ENCODE measurements around the gene OR5K4. TPM values are rescaled to one million over a fixed set of nuclear protein-coding genes. Genes with fewer than 3 reads are reported as not detected.

OR5K4 gene
- total and polyA plus RNA-seq, 2 of the 8 experiments (the other 6 are each of a cell fraction or from before 2014, with no cell fraction given): not detected

DNA sequence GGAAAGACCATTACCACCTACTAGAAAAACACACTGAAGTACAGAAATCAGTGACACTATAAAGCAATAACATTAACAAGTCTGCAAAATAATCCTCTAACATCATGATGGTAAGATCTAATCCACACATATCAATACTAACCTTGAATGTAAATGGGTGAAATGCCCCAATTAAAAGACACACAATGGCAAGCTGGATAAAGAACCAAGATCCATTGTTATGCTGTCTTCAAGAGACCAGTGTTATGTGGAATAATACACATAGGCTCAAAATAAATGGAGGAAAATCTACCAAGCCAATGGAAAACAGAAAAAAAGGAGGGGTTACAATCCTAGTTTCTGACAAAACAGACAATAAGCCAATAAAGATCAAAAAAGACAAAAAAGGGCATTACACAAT is 50.4 kb downstream of the OR5K4 start:
- no peak for DNase-seq (ENCODE audit: low read depth in 1 of 2, low spot score in 2 of 2)
- Histone ChIP-seq H2AFZ (ENCODE audit: low read length) (no peak overlapping the region), H3K18ac (ENCODE audit: extremely low read depth, low read length) (no peak overlapping the region), H2BK12ac (ENCODE audit: low read depth, low read length) (no peak overlapping the region), H3K79me1 (ENCODE audit: low read depth, low read length) (no peaks in the 10 kb centered on the region), H3K9ac (replicated peaks in 1 of 4; ENCODE audit: extremely low read depth in 1 of 4, low read depth in 3 of 4, low read length in 3 of 4) (no peak overlapping the region), H3K79me2 (ENCODE audit: control insufficient read depth in 1 of 2, insufficient read depth in 2 of 2, low read length in 2 of 2) (no peaks in the 10 kb centered on the region), H3K27ac (ENCODE audit: low read depth, low read length) (no peak overlapping the region), H3K36me3 (ENCODE audit: control insufficient read depth in 2 of 4, insufficient read depth in 4 of 4, low read length in 3 of 4) (no peaks in the 10 kb centered on the region), H3K23ac (ENCODE audit: insufficient read length) (no peak overlapping the region), H2BK20ac (ENCODE audit: low read length) (no peak overlapping the region), H3K4me3 (ENCODE audit: extremely low read depth in 1 of 4, insufficient read depth in 2 of 4, low read depth in 3 of 4, low read length in 4 of 4) (no peak overlapping the region), H2AK5ac (ENCODE audit: low read depth, low read length) (no peak overlapping the region), H4K5ac (ENCODE audit: insufficient read length, low read depth, low read length) (no peak overlapping the region), H4K8ac (ENCODE audit: extremely low read depth, insufficient read depth, low read length) (no peak overlapping the region), H3K27me3 (replicated peaks in 1 of 4; ENCODE audit: control insufficient read depth in 3 of 4, extremely low read depth in 1 of 4, insufficient read depth in 3 of 4, low read length in 3 of 4) (no peaks in the 10 kb centered on the region), H3K14ac (ENCODE audit: insufficient read length) (no peak overlapping the region), H2BK120ac (replicated peaks; ENCODE audit: low read depth, low read length) (no peak overlapping the region), H3K4ac (replicated peaks; ENCODE audit: insufficient read length, low read depth, low read length) (no peak overlapping the region), H4K20me1 (replicated peaks in 1 of 2; ENCODE audit: control insufficient read depth in 1 of 2, insufficient read depth in 2 of 2, low read length in 2 of 2) (no peaks in the 10 kb centered on the region), H3K56ac (replicated peaks; ENCODE audit: insufficient read length, low read depth, low read length) (no peak overlapping the region), H3K23me2 (ENCODE audit: low read depth, low read length) (no peaks in the 10 kb centered on the region), H3K9me3 (ENCODE audit: insufficient read depth in 2 of 2, low read depth in 1 of 2, low read length in 1 of 2) (peaks cover 9 to 22% of the 10 kb centered on the region in 2 experiments), H2BK5ac (ENCODE audit: low read depth, low read length) (no peak overlapping the region), H3K4me2 (ENCODE audit: insufficient read depth in 1 of 2, low read depth in 2 of 2, low read length in 2 of 2) (no peak overlapping the region), H3K4me1 (replicated peaks in 1 of 4; ENCODE audit: control insufficient read depth in 3 of 4, insufficient read depth in 4 of 4, low read length in 3 of 4) (no peaks in the 10 kb centered on the region), H2BK15ac (ENCODE audit: low read length) (no peak overlapping the region), H4K91ac (replicated peaks; ENCODE audit: insufficient read length, low read length) (no peak overlapping the region)
- no peak for FAIRE-seq
- CTCF ChIA-PET (ENCODE audit: partially characterized antibody): no interaction called here
- POLR2A ChIA-PET (ENCODE audit: partially characterized antibody): no interaction called here
- TF ChIP-seq BACH1 (IDR thresholded peaks at IDR 0.05; ENCODE audit: low read length) (no peak), TAF1 (IDR thresholded peaks at IDR 0.05; ENCODE audit: low read depth, low read length) (no peak), POU5F1 (IDR thresholded peaks at IDR 0.05; ENCODE audit: low read depth, low read length) (no peak), RAD21 (IDR thresholded peaks at IDR 0.05 in 1 of 2, conservative IDR thresholded peaks at IDR 0.05 in 1 of 2; ENCODE audit: low read depth in 2 of 2, low read length in 2 of 2) (no peak), KDM4A (IDR thresholded peaks at IDR 0.05; ENCODE audit: low read depth, low read length, severe bottlenecking) (no peak), CHD1 (IDR thresholded peaks at IDR 0.05; ENCODE audit: low read depth, low read length) (no peak), SIX5 (IDR thresholded peaks at IDR 0.05; ENCODE audit: low read depth, low read length) (no peak), SP1 (IDR thresholded peaks at IDR 0.05; ENCODE audit: low read depth, low read length) (no peak), HDAC6 (IDR thresholded peaks at IDR 0.05; ENCODE audit: low read depth, low read length) (no peak), BCL11A (IDR thresholded peaks at IDR 0.05; ENCODE audit: low read depth in 2 of 2, low read length in 2 of 2) (no peak), SIN3A (conservative IDR thresholded peaks at IDR 0.05 in 1 of 2, IDR thresholded peaks at IDR 0.05 in 1 of 2; ENCODE audit: low read depth in 1 of 2, low read length in 2 of 2) (no peak), CBX5 (IDR thresholded peaks at IDR 0.05; ENCODE audit: low read depth, low read length) (no peak)
- TF ChIP-seq, protein P1, sequence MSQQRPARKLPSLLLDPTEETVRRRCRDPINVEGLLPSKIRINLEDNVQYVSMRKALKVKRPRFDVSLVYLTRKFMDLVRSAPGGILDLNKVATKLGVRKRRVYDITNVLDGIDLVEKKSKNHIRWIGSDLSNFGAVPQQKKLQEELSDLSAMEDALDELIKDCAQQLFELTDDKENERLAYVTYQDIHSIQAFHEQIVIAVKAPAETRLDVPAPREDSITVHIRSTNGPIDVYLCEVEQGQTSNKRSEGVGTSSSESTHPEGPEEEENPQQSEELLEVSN (IDR thresholded peaks at IDR 0.05): no peak
- TF ChIP-seq, protein P2, sequence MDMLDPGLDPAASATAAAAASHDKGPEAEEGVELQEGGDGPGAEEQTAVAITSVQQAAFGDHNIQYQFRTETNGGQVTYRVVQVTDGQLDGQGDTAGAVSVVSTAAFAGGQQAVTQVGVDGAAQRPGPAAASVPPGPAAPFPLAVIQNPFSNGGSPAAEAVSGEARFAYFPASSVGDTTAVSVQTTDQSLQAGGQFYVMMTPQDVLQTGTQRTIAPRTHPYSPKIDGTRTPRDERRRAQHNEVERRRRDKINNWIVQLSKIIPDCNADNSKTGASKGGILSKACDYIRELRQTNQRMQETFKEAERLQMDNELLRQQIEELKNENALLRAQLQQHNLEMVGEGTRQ (IDR thresholded peaks at IDR 0.05; ENCODE audit: low read length): no peak

All from H1 (cell line).